HepG2 (cell line): ENCODE results near the gene COX7A1. TPM values are rescaled to one million over a fixed set of nuclear protein-coding genes. Genes with fewer than 3 reads are reported as not detected.

Experiments
- ARID2 ChIP-seq: sonication (generic); formaldehyde crosslinking; IDR thresholded peaks from 2 replicates; pipeline ENCODE4 v1.8.1; 2022; ENCODE audit warnings: mild to moderate bottlenecking, missing genetic modification reagents, borderline replicate concordance
- CHCHD3 ChIP-seq: sonication (generic); formaldehyde crosslinking; IDR thresholded peaks from 2 replicates; pipeline ENCODE4 v1.8.0; 2022; ENCODE audit warnings: mild to moderate bottlenecking, missing genetic modification reagents, moderate library complexity
- CTCF ChIP-seq: sonication (generic); formaldehyde crosslinking; IDR thresholded peaks from 2 replicates; pipeline ENCODE4 v1.5.0; 2020; ENCODE audit warnings: mild to moderate bottlenecking, missing genetic modification reagents, moderate library complexity
- MLX ChIP-seq: IDR thresholded peaks from 2 replicates; pipeline ENCODE4 v1.6.1; 2016
- RARA ChIP-seq: IDR thresholded peaks from 2 replicates; pipeline ENCODE4 v1.6.1; 2016; ENCODE audit warnings: missing genetic modification reagents, missing compliant biosample characterization
- RXRB ChIP-seq: IDR thresholded peaks from 2 replicates; pipeline ENCODE4 v1.6.1; 2016; ENCODE audit warnings: borderline replicate concordance, missing genetic modification reagents, missing compliant biosample characterization
- YY1 ChIP-seq: IDR thresholded peaks from 2 replicates; pipeline ENCODE4 v1.6.1; 2011; ENCODE audit warnings: low read length, low read depth, moderate library complexity, mild to moderate bottlenecking; ENCODE audit not compliant: insufficient read depth, insufficient replicate concordance
- ZBTB2 ChIP-seq: sonication (generic); formaldehyde crosslinking; IDR thresholded peaks from 2 replicates; pipeline ENCODE4 v1.8.0; 2022; ENCODE audit warnings: low read depth, missing genetic modification reagents
- ZBTB26 ChIP-seq: IDR thresholded peaks from 2 replicates; pipeline ENCODE4 v1.6.1; 2016; ENCODE audit warnings: missing compliant biosample characterization, missing genetic modification reagents, borderline replicate concordance
- ZNF30 ChIP-seq: sonication (generic); formaldehyde crosslinking; IDR thresholded peaks from 2 replicates; pipeline ENCODE4 v1.5.0; 2020; ENCODE audit warnings: mild to moderate bottlenecking, missing genetic modification reagents
- ZNF337 ChIP-seq: sonication (generic); formaldehyde crosslinking; IDR thresholded peaks from 2 replicates; pipeline ENCODE4 v1.5.1; 2020; ENCODE audit warnings: missing genetic modification reagents, low read depth, mild to moderate bottlenecking, borderline replicate concordance
- ZNF619 ChIP-seq: sonication (generic); formaldehyde crosslinking; IDR thresholded peaks from 2 replicates; pipeline ENCODE4 v1.4.0; 2020; ENCODE audit warnings: mild to moderate bottlenecking, missing genetic modification reagents
- ZSCAN25 ChIP-seq: sonication (generic); formaldehyde crosslinking; IDR thresholded peaks from 2 replicates; pipeline ENCODE4 v1.8.0; 2022; ENCODE audit warnings: mild to moderate bottlenecking, missing genetic modification reagents
- polyA plus RNA-seq, 8 experiments: library from polyadenylated mRNA; depleted of rRNA in 3 of 8; stranded (reverse) in 7 of 8; unstranded in 1 of 8; fragments of >200 nt; fragmentation: Illumina TruSeq in 4 of 8; extraction: Trizol in 4 of 8; gene quantifications; 2 replicates each; pipeline versions ENCODE4 v1.2.1 to v1.2.3, GENCODE V29; 2011 to 2016; ENCODE audit warnings: low read depth in 4 of 8, missing spikeins in 1 of 8, mixed read lengths in 1 of 8; ENCODE audit not compliant: insufficient read depth in 1 of 8
- total RNA-seq, 5 experiments: library from RNA; depleted of rRNA; stranded (reverse); fragments of >200 nt; fragmentation: Illumina TruSeq; extraction: Trizol; gene quantifications; 2 replicates each; pipeline ENCODE4 v1.2.3, GENCODE V29; 2016; ENCODE audit warnings: low read depth in 1 of 5
- TF ChIP-seq, protein P1 (sequence below): sonication (generic); formaldehyde crosslinking; IDR thresholded peaks from 2 replicates; pipeline ENCODE4 v1.5.0; 2020; ENCODE audit warnings: mild to moderate bottlenecking, missing genetic modification reagents, borderline replicate concordance

Gene COX7A1
- total and polyA plus RNA-seq, 2 of the 13 experiments (the other 11 are each of a cell fraction or from before 2014, with no cell fraction given) = not detected

DNA sequence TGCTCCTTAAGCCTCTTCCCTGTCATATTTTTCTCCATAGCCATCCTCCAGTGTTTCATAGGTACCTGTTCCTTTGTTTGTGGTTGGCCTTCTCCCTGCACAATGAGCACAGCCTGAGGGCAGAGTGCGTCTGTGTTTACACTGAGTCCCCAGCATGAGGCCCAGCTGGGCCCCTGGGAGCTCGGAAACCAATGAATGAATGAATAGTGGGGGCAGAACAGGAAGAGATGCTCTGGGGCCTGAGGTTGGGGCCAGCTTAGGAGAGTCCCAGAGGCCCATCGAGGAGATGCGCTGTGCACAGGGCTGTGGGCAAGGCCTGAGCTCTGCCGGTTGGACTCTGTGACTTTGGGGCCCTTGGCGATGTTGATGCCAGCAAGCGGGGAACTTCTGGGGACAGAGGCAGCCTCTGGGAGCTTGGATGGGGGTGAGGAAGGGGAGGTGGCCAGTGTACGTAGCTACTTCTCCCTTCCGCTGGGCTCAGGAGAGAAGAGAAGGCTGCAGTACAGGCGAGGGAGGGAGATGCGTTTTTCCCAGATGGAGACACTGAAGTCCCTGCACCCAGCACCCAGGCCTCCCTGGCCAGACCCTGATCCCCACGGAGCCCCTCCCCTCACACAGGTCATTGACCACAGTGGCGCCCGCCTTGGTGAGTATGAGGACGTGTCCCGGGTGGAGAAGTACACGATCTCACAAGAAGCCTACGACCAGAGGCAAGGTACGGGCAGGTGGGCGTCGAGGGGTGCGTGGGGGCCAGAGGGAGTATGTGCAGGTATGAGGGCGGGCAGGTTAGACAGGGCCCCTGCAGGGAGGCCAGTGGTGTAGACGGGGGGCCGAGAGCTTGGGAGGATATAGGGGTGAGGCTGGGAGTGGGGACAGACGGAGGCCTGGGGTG, 31.9 kb downstream of the COX7A1 start (continued):
- TF ChIP-seq RXRB (CRISPR knock-in tag) (peak; percentile 56; the same call in 1 of the 2 replicates), ARID2 (no peak), ZNF30 (CRISPR knock-in tag) (no peak), MLX (CRISPR knock-in tag) (no peak), RARA (CRISPR knock-in tag) (peak; percentile 51; the same call in 1 of the 2 replicates), ZNF619 (CRISPR knock-in tag) (no peak), ZSCAN25 (CRISPR knock-in tag) (no peak), ZBTB2 (CRISPR knock-in tag) (0 out of 2 replicates have a peak, but pooled peaks have one; percentile 13), CTCF (CRISPR knock-in tag) (peak; percentile 24), ZNF337 (CRISPR knock-in tag) (no peak), CHCHD3 (CRISPR knock-in tag) (no peak), YY1 (peak; percentile 56), ZBTB26 (CRISPR knock-in tag) (no peak)
- TF ChIP-seq, protein P1, sequence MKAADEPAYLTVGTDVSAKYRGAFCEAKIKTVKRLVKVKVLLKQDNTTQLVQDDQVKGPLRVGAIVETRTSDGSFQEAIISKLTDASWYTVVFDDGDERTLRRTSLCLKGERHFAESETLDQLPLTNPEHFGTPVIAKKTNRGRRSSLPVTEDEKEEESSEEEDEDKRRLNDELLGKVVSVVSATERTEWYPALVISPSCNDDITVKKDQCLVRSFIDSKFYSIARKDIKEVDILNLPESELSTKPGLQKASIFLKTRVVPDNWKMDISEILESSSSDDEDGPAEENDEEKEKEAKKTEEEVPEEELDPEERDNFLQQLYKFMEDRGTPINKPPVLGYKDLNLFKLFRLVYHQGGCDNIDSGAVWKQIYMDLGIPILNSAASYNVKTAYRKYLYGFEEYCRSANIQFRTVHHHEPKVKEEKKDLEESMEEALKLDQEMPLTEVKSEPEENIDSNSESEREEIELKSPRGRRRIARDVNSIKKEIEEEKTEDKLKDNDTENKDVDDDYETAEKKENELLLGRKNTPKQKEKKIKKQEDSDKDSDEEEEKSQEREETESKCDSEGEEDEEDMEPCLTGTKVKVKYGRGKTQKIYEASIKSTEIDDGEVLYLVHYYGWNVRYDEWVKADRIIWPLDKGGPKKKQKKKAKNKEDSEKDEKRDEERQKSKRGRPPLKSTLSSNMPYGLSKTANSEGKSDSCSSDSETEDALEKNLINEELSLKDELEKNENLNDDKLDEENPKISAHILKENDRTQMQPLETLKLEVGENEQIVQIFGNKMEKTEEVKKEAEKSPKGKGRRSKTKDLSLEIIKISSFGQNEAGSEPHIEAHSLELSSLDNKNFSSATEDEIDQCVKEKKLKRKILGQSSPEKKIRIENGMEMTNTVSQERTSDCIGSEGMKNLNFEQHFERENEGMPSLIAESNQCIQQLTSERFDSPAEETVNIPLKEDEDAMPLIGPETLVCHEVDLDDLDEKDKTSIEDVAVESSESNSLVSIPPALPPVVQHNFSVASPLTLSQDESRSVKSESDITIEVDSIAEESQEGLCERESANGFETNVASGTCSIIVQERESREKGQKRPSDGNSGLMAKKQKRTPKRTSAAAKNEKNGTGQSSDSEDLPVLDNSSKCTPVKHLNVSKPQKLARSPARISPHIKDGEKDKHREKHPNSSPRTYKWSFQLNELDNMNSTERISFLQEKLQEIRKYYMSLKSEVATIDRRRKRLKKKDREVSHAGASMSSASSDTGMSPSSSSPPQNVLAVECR (CRISPR knock-in tag) = peak; percentile 94
